ENCODE measurements around the gene PRKG2. TPM values are rescaled to one million over a fixed set of nuclear protein-coding genes. Genes with fewer than 3 reads are reported as not detected.

Gene PRKG2
- total RNA-seq, 2 experiments from 2014 or later = 0.27 to 0.39 TPM

Other genes starting within 250 kb of the PRKG2 start
- not detected for gene BMP3, start 184.5 kb downstream of the PRKG2 start, total RNA-seq